HepG2 (cell line): Measurements from ENCODE around the gene ME2. TPM values are rescaled to one million over a fixed set of nuclear protein-coding genes. Genes with fewer than 3 reads are reported as not detected.

Experiments used
- EED ChIP-seq: sonication (generic); formaldehyde crosslinking; IDR thresholded peaks from 2 replicates; pipeline ENCODE4 v1.5.0; 2020; ENCODE audit warnings: mild to moderate bottlenecking, missing genetic modification reagents
- ZNF12 ChIP-seq: sonication (generic); formaldehyde crosslinking; IDR thresholded peaks from 2 replicates; pipeline ENCODE4 v1.5.0; 2020; ENCODE audit warnings: missing genetic modification reagents
- ZNF124 ChIP-seq: sonication (generic); formaldehyde crosslinking; IDR thresholded peaks from 2 replicates; pipeline ENCODE4 v1.4.0; 2020; ENCODE audit warnings: missing genetic modification reagents
- ZNF326 ChIP-seq: sonication (generic); formaldehyde crosslinking; IDR thresholded peaks from 2 replicates; pipeline ENCODE4 v1.4.0; 2020; ENCODE audit warnings: missing genetic modification reagents, borderline replicate concordance
- ZNF737 ChIP-seq: sonication (generic); formaldehyde crosslinking; IDR thresholded peaks from 2 replicates; pipeline ENCODE4 v1.5.0; 2020; ENCODE audit warnings: missing genetic modification reagents, mild to moderate bottlenecking, borderline replicate concordance
- polyA plus RNA-seq, 8 experiments: library from polyadenylated mRNA; depleted of rRNA in 3 of 8; stranded (reverse) in 7 of 8; unstranded in 1 of 8; fragments of >200 nt; fragmentation: Illumina TruSeq in 4 of 8; extraction: Trizol in 4 of 8; gene quantifications; 2 replicates each; pipeline versions ENCODE4 v1.2.1 to v1.2.3, GENCODE V29; 2011 to 2016; ENCODE audit warnings: low read depth in 4 of 8, missing spikeins in 1 of 8, mixed read lengths in 1 of 8; ENCODE audit not compliant: insufficient read depth in 1 of 8
- total RNA-seq, 5 experiments: library from RNA; depleted of rRNA; stranded (reverse); fragments of >200 nt; fragmentation: Illumina TruSeq; extraction: Trizol; gene quantifications; 2 replicates each; pipeline ENCODE4 v1.2.3, GENCODE V29; 2016; ENCODE audit warnings: low read depth in 1 of 5
- TF ChIP-seq, protein P1 (sequence below): sonication (generic); formaldehyde crosslinking; IDR thresholded peaks from 2 replicates; pipeline ENCODE4 v1.4.0; 2020; ENCODE audit warnings: missing genetic modification reagents
- TF ChIP-seq, protein P2 (sequence below): sonication (generic); formaldehyde crosslinking; IDR thresholded peaks from 2 replicates; pipeline ENCODE4 v1.5.1; 2020; ENCODE audit warnings: mild to moderate bottlenecking, missing genetic modification reagents
- TF ChIP-seq, protein P3 (sequence below): sonication (generic); formaldehyde crosslinking; IDR thresholded peaks from 2 replicates; pipeline ENCODE4 v1.4.0; 2020; ENCODE audit warnings: missing genetic modification reagents
- TF ChIP-seq, protein P4 (sequence below): sonication (generic); formaldehyde crosslinking; IDR thresholded peaks from 2 replicates; pipeline ENCODE4 v1.9.0; 2021; ENCODE audit warnings: missing genetic modification reagents, borderline replicate concordance

Gene ME2
- total and polyA plus RNA-seq, 2 of the 13 experiments (the other 11 are each of a cell fraction or from before 2014, with no cell fraction given) = 17.3 to 20.6 TPM

DNA sequence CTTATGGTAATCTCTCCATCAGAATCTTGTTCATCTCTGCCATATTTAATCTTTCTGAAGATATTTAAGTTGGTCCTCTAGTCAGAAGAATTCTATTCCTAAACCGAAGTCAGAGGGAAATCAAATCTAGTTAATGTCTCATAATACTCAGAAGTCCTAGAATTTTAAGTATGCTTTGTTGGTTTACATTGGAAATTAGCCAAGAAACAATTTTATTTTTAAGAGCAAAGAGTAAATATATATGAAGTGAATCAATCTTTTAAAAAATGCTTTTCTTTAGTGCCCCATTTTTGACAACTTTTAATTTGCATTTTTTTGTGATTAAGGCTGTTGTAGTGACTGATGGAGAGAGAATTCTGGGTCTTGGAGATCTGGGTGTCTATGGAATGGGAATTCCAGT lies 38.1 kb downstream of the ME2 start (continued):
- TF ChIP-seq, protein P1, sequence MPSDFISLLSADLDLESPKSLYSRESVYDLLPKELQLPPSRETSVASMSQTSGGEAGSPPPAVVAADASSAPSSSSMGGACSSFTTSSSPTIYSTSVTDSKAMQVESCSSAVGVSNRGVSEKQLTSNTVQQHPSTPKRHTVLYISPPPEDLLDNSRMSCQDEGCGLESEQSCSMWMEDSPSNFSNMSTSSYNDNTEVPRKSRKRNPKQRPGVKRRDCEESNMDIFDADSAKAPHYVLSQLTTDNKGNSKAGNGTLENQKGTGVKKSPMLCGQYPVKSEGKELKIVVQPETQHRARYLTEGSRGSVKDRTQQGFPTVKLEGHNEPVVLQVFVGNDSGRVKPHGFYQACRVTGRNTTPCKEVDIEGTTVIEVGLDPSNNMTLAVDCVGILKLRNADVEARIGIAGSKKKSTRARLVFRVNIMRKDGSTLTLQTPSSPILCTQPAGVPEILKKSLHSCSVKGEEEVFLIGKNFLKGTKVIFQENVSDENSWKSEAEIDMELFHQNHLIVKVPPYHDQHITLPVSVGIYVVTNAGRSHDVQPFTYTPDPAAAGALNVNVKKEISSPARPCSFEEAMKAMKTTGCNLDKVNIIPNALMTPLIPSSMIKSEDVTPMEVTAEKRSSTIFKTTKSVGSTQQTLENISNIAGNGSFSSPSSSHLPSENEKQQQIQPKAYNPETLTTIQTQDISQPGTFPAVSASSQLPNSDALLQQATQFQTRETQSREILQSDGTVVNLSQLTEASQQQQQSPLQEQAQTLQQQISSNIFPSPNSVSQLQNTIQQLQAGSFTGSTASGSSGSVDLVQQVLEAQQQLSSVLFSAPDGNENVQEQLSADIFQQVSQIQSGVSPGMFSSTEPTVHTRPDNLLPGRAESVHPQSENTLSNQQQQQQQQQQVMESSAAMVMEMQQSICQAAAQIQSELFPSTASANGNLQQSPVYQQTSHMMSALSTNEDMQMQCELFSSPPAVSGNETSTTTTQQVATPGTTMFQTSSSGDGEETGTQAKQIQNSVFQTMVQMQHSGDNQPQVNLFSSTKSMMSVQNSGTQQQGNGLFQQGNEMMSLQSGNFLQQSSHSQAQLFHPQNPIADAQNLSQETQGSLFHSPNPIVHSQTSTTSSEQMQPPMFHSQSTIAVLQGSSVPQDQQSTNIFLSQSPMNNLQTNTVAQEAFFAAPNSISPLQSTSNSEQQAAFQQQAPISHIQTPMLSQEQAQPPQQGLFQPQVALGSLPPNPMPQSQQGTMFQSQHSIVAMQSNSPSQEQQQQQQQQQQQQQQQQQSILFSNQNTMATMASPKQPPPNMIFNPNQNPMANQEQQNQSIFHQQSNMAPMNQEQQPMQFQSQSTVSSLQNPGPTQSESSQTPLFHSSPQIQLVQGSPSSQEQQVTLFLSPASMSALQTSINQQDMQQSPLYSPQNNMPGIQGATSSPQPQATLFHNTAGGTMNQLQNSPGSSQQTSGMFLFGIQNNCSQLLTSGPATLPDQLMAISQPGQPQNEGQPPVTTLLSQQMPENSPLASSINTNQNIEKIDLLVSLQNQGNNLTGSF = no peak
- TF ChIP-seq, protein P2, sequence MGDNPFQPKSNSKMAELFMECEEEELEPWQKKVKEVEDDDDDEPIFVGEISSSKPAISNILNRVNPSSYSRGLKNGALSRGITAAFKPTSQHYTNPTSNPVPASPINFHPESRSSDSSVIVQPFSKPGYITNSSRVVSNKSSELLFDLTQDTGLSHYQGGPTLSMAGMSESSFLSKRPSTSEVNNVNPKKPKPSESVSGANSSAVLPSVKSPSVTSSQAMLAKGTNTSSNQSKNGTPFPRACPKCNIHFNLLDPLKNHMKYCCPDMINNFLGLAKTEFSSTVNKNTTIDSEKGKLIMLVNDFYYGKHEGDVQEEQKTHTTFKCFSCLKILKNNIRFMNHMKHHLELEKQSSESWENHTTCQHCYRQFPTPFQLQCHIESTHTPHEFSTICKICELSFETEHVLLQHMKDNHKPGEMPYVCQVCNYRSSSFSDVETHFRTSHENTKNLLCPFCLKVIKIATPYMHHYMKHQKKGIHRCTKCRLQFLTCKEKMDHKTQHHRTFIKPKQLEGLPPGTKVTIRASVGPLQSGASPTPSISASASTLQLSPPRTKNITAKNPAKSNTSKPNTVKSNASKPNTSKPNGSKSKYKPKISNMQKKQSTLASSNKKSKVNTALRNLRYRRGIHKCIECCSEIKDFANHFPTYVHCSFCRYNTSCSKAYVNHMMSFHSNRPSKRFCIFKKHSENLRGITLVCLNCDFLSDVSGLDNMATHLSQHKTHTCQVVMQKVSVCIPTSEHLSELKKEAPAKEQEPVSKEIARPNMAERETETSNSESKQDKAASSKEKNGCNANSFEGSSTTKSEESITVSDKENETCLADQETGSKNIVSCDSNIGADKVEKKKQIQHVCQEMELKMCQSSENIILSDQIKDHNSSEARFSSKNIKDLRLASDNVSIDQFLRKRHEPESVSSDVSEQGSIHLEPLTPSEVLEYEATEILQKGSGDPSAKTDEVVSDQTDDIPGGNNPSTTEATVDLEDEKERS = no peak
- TF ChIP-seq EED (CRISPR knock-in tag) (no peak), ZNF326 (CRISPR knock-in tag) (no peak), ZNF124 (CRISPR knock-in tag) (no peak), ZNF737 (CRISPR knock-in tag) (no peak), ZNF12 (no peak)
- TF ChIP-seq, protein P3, sequence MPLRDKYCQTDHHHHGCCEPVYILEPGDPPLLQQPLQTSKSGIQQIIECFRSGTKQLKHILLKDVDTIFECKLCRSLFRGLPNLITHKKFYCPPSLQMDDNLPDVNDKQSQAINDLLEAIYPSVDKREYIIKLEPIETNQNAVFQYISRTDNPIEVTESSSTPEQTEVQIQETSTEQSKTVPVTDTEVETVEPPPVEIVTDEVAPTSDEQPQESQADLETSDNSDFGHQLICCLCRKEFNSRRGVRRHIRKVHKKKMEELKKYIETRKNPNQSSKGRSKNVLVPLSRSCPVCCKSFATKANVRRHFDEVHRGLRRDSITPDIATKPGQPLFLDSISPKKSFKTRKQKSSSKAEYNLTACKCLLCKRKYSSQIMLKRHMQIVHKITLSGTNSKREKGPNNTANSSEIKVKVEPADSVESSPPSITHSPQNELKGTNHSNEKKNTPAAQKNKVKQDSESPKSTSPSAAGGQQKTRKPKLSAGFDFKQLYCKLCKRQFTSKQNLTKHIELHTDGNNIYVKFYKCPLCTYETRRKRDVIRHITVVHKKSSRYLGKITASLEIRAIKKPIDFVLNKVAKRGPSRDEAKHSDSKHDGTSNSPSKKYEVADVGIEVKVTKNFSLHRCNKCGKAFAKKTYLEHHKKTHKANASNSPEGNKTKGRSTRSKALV (CRISPR knock-in tag) = no peak
- TF ChIP-seq, protein P4, sequence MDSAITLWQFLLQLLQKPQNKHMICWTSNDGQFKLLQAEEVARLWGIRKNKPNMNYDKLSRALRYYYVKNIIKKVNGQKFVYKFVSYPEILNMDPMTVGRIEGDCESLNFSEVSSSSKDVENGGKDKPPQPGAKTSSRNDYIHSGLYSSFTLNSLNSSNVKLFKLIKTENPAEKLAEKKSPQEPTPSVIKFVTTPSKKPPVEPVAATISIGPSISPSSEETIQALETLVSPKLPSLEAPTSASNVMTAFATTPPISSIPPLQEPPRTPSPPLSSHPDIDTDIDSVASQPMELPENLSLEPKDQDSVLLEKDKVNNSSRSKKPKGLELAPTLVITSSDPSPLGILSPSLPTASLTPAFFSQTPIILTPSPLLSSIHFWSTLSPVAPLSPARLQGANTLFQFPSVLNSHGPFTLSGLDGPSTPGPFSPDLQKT (CRISPR knock-in tag) = no peak
